H1 (cell line): ENCODE results near the gene MORC3. TPM values are rescaled to one million over a fixed set of nuclear protein-coding genes. Genes with fewer than 3 reads are reported as not detected.

ENCODE experiments used
- CTCF ChIA-PET: fragments of 300-600 bp; sonication (Branson Sonifier 250); formaldehyde crosslinking; loops from one replicate; lab custom pipeline; 2021; ENCODE audit not compliant: partially characterized antibody; lab: Charles Lee
- POLR2A ChIA-PET: fragments of 300-600 bp; sonication (Branson Sonifier 250); formaldehyde crosslinking; loops from one replicate; lab custom pipeline; 2021; ENCODE audit warnings: inconsistent platforms; ENCODE audit not compliant: partially characterized antibody; lab: Charles Lee
- DNase-seq, 2 experiments: peaks; one replicate each; pipeline versions ENCODE4 v3.0.0 to v3.0.0-alpha.2; 2010 to 2022; ENCODE audit warnings: low spot score in 2 of 2, low read depth in 1 of 2, mixed read lengths in 1 of 2
- FAIRE-seq: peaks from 2 replicates; lab custom pipeline; 2011; peaks lifted over from hg19 to GRCh38; lab: Jason Lieb, UNC
- H2AFZ ChIP-seq: 2 replicates; pipeline ENCODE4 v1.8.1; 2012; ENCODE audit warnings: low read length, inconsistent platforms
- H2AK5ac ChIP-seq: 2 replicates; pipeline ENCODE4 v1.6.1; 2013; ENCODE audit warnings: low read depth, low read length
- H2BK120ac ChIP-seq: replicated peaks from 2 replicates; pipeline ENCODE3; 2013; ENCODE audit warnings: low read depth, low read length, inconsistent platforms
- H2BK12ac ChIP-seq: 2 replicates; pipeline ENCODE4 v1.6.1; 2013; ENCODE audit warnings: low read depth, low read length
- H2BK15ac ChIP-seq: 2 replicates; pipeline ENCODE4 v1.6.1; 2013; ENCODE audit warnings: low read length
- H2BK20ac ChIP-seq: 2 replicates; pipeline ENCODE4 v1.6.1; 2013; ENCODE audit warnings: low read length
- H2BK5ac ChIP-seq: 2 replicates; pipeline ENCODE4 v1.6.1; 2013; ENCODE audit warnings: low read depth, low read length
- H3K14ac ChIP-seq: 2 replicates; pipeline ENCODE4 v1.6.1; 2013; ENCODE audit warnings: inconsistent platforms; ENCODE audit not compliant: insufficient read length
- H3K18ac ChIP-seq: 2 replicates; pipeline ENCODE4 v1.6.1; 2013; ENCODE audit warnings: low read length; ENCODE audit errors: extremely low read depth
- H3K23ac ChIP-seq: 2 replicates; pipeline ENCODE4 v1.6.1; 2013; ENCODE audit warnings: inconsistent platforms; ENCODE audit not compliant: insufficient read length
- H3K23me2 ChIP-seq: 2 replicates; pipeline ENCODE4 v1.6.1; 2013; ENCODE audit warnings: low read depth, low read length
- H3K27ac ChIP-seq: 2 replicates; pipeline ENCODE4 v1.6.1; 2011; ENCODE audit warnings: low read depth, low read length, inconsistent platforms
- H3K27me3 ChIP-seq, 4 experiments: replicated peaks in 1 of 4; 1 replicate in 1 of 4; 2 replicates in 3 of 4; pipeline versions ENCODE4 v1.6.1 to v1.8.1; 2011 to 2013; ENCODE audit warnings: low read length in 3 of 4, mild to moderate bottlenecking in 3 of 4, inconsistent platforms in 2 of 4, mixed read lengths in 2 of 4, moderate library complexity in 1 of 4; ENCODE audit not compliant: control insufficient read depth in 3 of 4, insufficient read depth in 3 of 4; ENCODE audit errors: extremely low read depth in 1 of 4
- H3K36me3 ChIP-seq, 4 experiments: 2 replicates each; pipeline versions ENCODE4 v1.6.1 to v1.8.1; 2011 to 2013; ENCODE audit warnings: mild to moderate bottlenecking in 4 of 4, low read length in 3 of 4, moderate library complexity in 2 of 4, control low read depth in 1 of 4, inconsistent platforms in 1 of 4; ENCODE audit not compliant: insufficient read depth in 4 of 4, control insufficient read depth in 2 of 4
- H3K4ac ChIP-seq: replicated peaks from 2 replicates; pipeline ENCODE3; 2013; ENCODE audit warnings: low read length, low read depth, mixed read lengths, inconsistent platforms; ENCODE audit not compliant: insufficient read length
- H3K4me1 ChIP-seq, 4 experiments: replicated peaks in 1 of 4; 1 replicate in 1 of 4; 2 replicates in 3 of 4; pipeline versions ENCODE4 v1.6.1 to v1.8.1; 2011 to 2013; ENCODE audit warnings: low read length in 3 of 4, inconsistent platforms in 2 of 4, mixed read lengths in 1 of 4; ENCODE audit not compliant: insufficient read depth in 4 of 4, control insufficient read depth in 3 of 4
- H3K4me2 ChIP-seq, 2 experiments: 2 replicates each; pipeline versions ENCODE4 v1.6.1 to v1.8.1; 2011 to 2013; ENCODE audit warnings: low read depth in 2 of 2, low read length in 2 of 2, control low read depth in 1 of 2, inconsistent platforms in 1 of 2, mild to moderate bottlenecking in 1 of 2; ENCODE audit not compliant: insufficient read depth in 1 of 2
- H3K4me3 ChIP-seq, 4 experiments: fragments of 200-600, 300-600 bp in 1 of 4; sonication (generic), shearing (Covaris generic), sonication (Bioruptor Twin) in 1 of 4; 2 replicates each; pipeline versions ENCODE4 v1.5.1 to v1.8.1; 2011 to 2016; ENCODE audit warnings: low read length in 4 of 4, low read depth in 3 of 4, control low read depth in 2 of 4, inconsistent platforms in 2 of 4, mild to moderate bottlenecking in 2 of 4, mixed read lengths in 1 of 4, moderate library complexity in 1 of 4; ENCODE audit not compliant: insufficient read depth in 2 of 4; ENCODE audit errors: extremely low read depth in 1 of 4
- H3K56ac ChIP-seq: replicated peaks from 2 replicates; pipeline ENCODE3; 2013; ENCODE audit warnings: low read depth, mild to moderate bottlenecking, mixed read lengths, low read length, inconsistent platforms; ENCODE audit not compliant: insufficient read length
- H3K79me1 ChIP-seq: 2 replicates; pipeline ENCODE4 v1.6.1; 2013; ENCODE audit warnings: low read depth, low read length, control low read depth
- H3K79me2 ChIP-seq, 2 experiments: 2 replicates each; pipeline versions ENCODE4 v1.6.1 to v1.8.1; 2012 to 2013; ENCODE audit warnings: low read length in 2 of 2, mild to moderate bottlenecking in 2 of 2, inconsistent platforms in 1 of 2; ENCODE audit not compliant: insufficient read depth in 2 of 2, control insufficient read depth in 1 of 2
- H3K9ac ChIP-seq, 4 experiments: replicated peaks in 1 of 4; 1 replicate in 1 of 4; 2 replicates in 3 of 4; pipeline versions ENCODE4 v1.6.1 to v1.8.1; 2011 to 2013; ENCODE audit warnings: low read depth in 3 of 4, low read length in 3 of 4, control low read depth in 2 of 4, mild to moderate bottlenecking in 2 of 4, moderate library complexity in 2 of 4, inconsistent platforms in 1 of 4; ENCODE audit errors: extremely low read depth in 1 of 4
- H3K9me3 ChIP-seq, 2 experiments: 2 replicates each; pipeline versions ENCODE4 v1.6.1 to v1.8.1; 2012 to 2013; ENCODE audit warnings: mild to moderate bottlenecking in 2 of 2, moderate library complexity in 2 of 2, control low read depth in 1 of 2, inconsistent platforms in 1 of 2, low read depth in 1 of 2, low read length in 1 of 2, mixed read lengths in 1 of 2; ENCODE audit not compliant: insufficient read depth in 2 of 2
- H4K20me1 ChIP-seq, 2 experiments: replicated peaks in 1 of 2; 2 replicates each; pipeline versions ENCODE3 to v1.8.1; 2011 to 2013; ENCODE audit warnings: inconsistent platforms in 2 of 2, low read length in 2 of 2, mild to moderate bottlenecking in 1 of 2; ENCODE audit not compliant: insufficient read depth in 2 of 2, control insufficient read depth in 1 of 2
- H4K5ac ChIP-seq: 2 replicates; pipeline ENCODE4 v1.6.1; 2013; ENCODE audit warnings: low read length, low read depth, mixed read lengths, inconsistent platforms; ENCODE audit not compliant: insufficient read length
- H4K8ac ChIP-seq: 2 replicates; pipeline ENCODE4 v1.8.0; 2013; ENCODE audit warnings: mild to moderate bottlenecking, moderate library complexity, low read length, inconsistent platforms; ENCODE audit not compliant: insufficient read depth; ENCODE audit errors: extremely low read depth
- H4K91ac ChIP-seq: replicated peaks from 2 replicates; pipeline ENCODE3; 2013; ENCODE audit warnings: low read length, mixed read lengths, inconsistent platforms; ENCODE audit not compliant: insufficient read length
- GABPA ChIP-seq: IDR thresholded peaks from 2 replicates; pipeline ENCODE4 v1.6.1; 2011; ENCODE audit warnings: mild to moderate bottlenecking, low read length, moderate library complexity, borderline replicate concordance; ENCODE audit not compliant: insufficient read depth
- HDAC2 ChIP-seq, 2 experiments: fragments of 300-600 bp in 1 of 2; sonication (generic) in 1 of 2; IDR thresholded peaks; 2 replicates each; pipeline ENCODE4 v1.6.1; 2011 to 2012; ENCODE audit warnings: low read depth in 2 of 2, low read length in 2 of 2, mild to moderate bottlenecking in 2 of 2, moderate library complexity in 2 of 2, borderline replicate concordance in 1 of 2, inconsistent platforms in 1 of 2
- KDM4A ChIP-seq: IDR thresholded peaks from one replicate; pipeline ENCODE4 v1.7.1; 2012; ENCODE audit warnings: low read depth, mild to moderate bottlenecking, moderate library complexity, low read length, inconsistent platforms; ENCODE audit not compliant: severe bottlenecking
- KDM5A ChIP-seq: fragments of 200-600 bp; IDR thresholded peaks from 2 replicates; pipeline ENCODE4 v1.7.1; 2012; ENCODE audit warnings: mild to moderate bottlenecking, low read length, inconsistent platforms, mixed read lengths
- MAFK ChIP-seq: IDR thresholded peaks from 2 replicates; pipeline ENCODE4 v1.6.1; 2012; ENCODE audit warnings: low read depth, mild to moderate bottlenecking, improper control_type of control experiment, low read length
- NANOG ChIP-seq: IDR thresholded peaks from 2 replicates; pipeline ENCODE4 v1.6.1; 2011; ENCODE audit warnings: low read length, low read depth, mild to moderate bottlenecking, inconsistent platforms; ENCODE audit not compliant: insufficient read depth, poor library complexity, severe bottlenecking
- NRF1 ChIP-seq: IDR thresholded peaks from 2 replicates; pipeline ENCODE4 v1.6.1; 2011; ENCODE audit warnings: mild to moderate bottlenecking, low read depth, low read length, improper control_type of control experiment
- PHF8 ChIP-seq: fragments of 200-600 bp; sonication (generic); conservative IDR thresholded peaks from 2 replicates; pipeline ENCODE4 v1.7.1; 2012; ENCODE audit warnings: low read depth, mild to moderate bottlenecking, inconsistent platforms, low read length, moderate library complexity
- SP2 ChIP-seq: IDR thresholded peaks from 2 replicates; pipeline ENCODE4 v1.6.1; 2012; ENCODE audit warnings: mild to moderate bottlenecking, low read length, inconsistent platforms
- TEAD4 ChIP-seq: IDR thresholded peaks from 2 replicates; pipeline ENCODE4 v1.6.1; 2012; ENCODE audit warnings: low read depth, low read length, inconsistent platforms, mixed read lengths
- ZNF274 ChIP-seq: IDR thresholded peaks from 2 replicates; pipeline ENCODE4 v1.7.0; 2012; ENCODE audit warnings: low read length, borderline replicate concordance; ENCODE audit errors: extremely low read depth
- WGBS, 2 experiments: shearing (Covaris generic) in 1 of 2; methylation state at CpG; one replicate each; pipeline versions ENCODE4 v1.1.6 to v1.1.7; 2013 to 2015; ENCODE audit warnings: low lambda C conversion rate in 2 of 2, mixed read lengths in 2 of 2, inconsistent platforms in 1 of 2, low coverage in 1 of 2, missing lambda C conversion rate in 1 of 2; ENCODE audit not compliant: insufficient replicate concordance in 2 of 2, insufficient coverage in 1 of 2, insufficient read length in 1 of 2; ENCODE audit errors: extremely low coverage in 1 of 2, missing lambda C conversion rate in 1 of 2; 5-methylcytosine and 5-hydroxymethylcytosine counted together
- polyA plus RNA-seq, 7 experiments: library from polyadenylated mRNA; depleted of rRNA in 3 of 7; stranded (reverse) in 5 of 7; unstranded in 2 of 7; fragments of >200 nt in 5 of 7; fragments of 200-250 nt in 2 of 7; gene quantifications; 1 replicate in 5 of 7; 2 replicates in 1 of 7; 4 replicates in 1 of 7; pipeline versions ENCODE4 v1.2.1 to v1.2.3, GENCODE V29; 2011 to 2013; ENCODE audit warnings: missing spikeins in 2 of 7, mixed read lengths in 2 of 7
- total RNA-seq: library from RNA; stranded (reverse); fragmentation: NEBNext Ultra II Directional; extraction: Animal tissue kit (Norgen Biotek cat#: 25700); gene quantifications from 2 replicates; pipeline ENCODE4 v1.2.1, GENCODE V29; 2021

MORC3 gene
- total and polyA plus RNA-seq, 2 of the 8 experiments (the other 6 are each of a cell fraction or from before 2014, with no cell fraction given) = 5.0 to 20.4 TPM

- TF ChIP-seq ZNF274 (no peak), KDM5A (no peak), GABPA (no peak), TEAD4 (no peak), NRF1 (no peak), KDM4A (no peak), MAFK (no peak), NANOG (no peak), PHF8 (no peak), HDAC2 (IDR thresholded peaks at IDR 0.05; ENCODE audit: borderline replicate concordance in 1 of 2, low read depth in 2 of 2, low read length in 2 of 2) (no peak), SP2 (no peak)
- TF ChIP-seq, all 59 proteins: peak for 0
- no peak overlapping the region for H4K91ac ChIP-seq
- no peak overlapping the region for H4K5ac ChIP-seq
- no peak overlapping the region for H2BK20ac ChIP-seq
- H3K36me3 ChIP-seq = peaks cover 2 to 46% (median 26%) of the 10 kb centered on the region in 4 experiments; a peak in 6 of 8 replicates
- H3K9ac ChIP-seq = no peak overlapping the region
- H2BK15ac ChIP-seq = no peak overlapping the region
- WGBS, 2 experiments = 88% methylated on average over 6 of the region's 6 CpGs; no CpG with 5 or more reads in 1 of the 2 experiments
- FAIRE-seq = no peak
- DNase-seq = no peak
- H3K23me2 ChIP-seq = no peaks in the 10 kb centered on the region
- H2BK120ac ChIP-seq = no peak overlapping the region
- H3K79me1 ChIP-seq = no peaks in the 10 kb centered on the region
- H3K27ac ChIP-seq = no peak overlapping the region
- H4K20me1 ChIP-seq = no peaks in the 10 kb centered on the region
- H3K23ac ChIP-seq = no peak overlapping the region
- ChIA-PET POLR2A (no interaction called here), CTCF (interaction anchor here (0.6 to 1.2 kb wide), 2 partner anchors 24 to 236 kb away, joined by 3 read pairs; no protein-coding TSS in a partner anchor)
- H3K27me3 ChIP-seq = no peaks in the 10 kb centered on the region
- H3K4me1 ChIP-seq = no peaks in the 10 kb centered on the region
- no peak overlapping the region for H4K8ac ChIP-seq
- H3K4me2 ChIP-seq = no peak overlapping the region
- no peaks in the 10 kb centered on the region for H3K79me2 ChIP-seq
- no peak overlapping the region for H3K14ac ChIP-seq
- no peak overlapping the region for H3K56ac ChIP-seq
- no peak overlapping the region for H2AK5ac ChIP-seq
- no peak overlapping the region for H3K18ac ChIP-seq
- no peak overlapping the region for H3K4ac ChIP-seq
- no peak overlapping the region for H3K4me3 ChIP-seq
- no peak overlapping the region for H2BK5ac ChIP-seq
- no peak overlapping the region for H2AFZ ChIP-seq
- peaks cover 0 to 8% of the 10 kb centered on the region in 2 experiments; a peak in 1 of 4 replicates for H3K9me3 ChIP-seq
- no peak overlapping the region for H2BK12ac ChIP-seq
Observed at GRCh38 chr21:36395353-36396111, 75.5 kb downstream of the MORC3 start.
